HG03025 (cell line): ENCODE measurements around the gene NEAT1.
"Not testable (repeated sequence)": the region's sequence is repeated elsewhere in the genome, so short reads cannot be mapped to it uniquely, and the experiment has no call there.

Source experiments
- ATAC-seq: cut with Tn5 transposase; IDR thresholded peaks from one replicate; pipeline ENCODE4 v1.9.1; 2021; ENCODE audit warnings: mild to moderate bottlenecking, moderate library complexity; ENCODE audit not compliant: unreplicated experiment, low FRiP score

The NEAT1 gene

DNA sequence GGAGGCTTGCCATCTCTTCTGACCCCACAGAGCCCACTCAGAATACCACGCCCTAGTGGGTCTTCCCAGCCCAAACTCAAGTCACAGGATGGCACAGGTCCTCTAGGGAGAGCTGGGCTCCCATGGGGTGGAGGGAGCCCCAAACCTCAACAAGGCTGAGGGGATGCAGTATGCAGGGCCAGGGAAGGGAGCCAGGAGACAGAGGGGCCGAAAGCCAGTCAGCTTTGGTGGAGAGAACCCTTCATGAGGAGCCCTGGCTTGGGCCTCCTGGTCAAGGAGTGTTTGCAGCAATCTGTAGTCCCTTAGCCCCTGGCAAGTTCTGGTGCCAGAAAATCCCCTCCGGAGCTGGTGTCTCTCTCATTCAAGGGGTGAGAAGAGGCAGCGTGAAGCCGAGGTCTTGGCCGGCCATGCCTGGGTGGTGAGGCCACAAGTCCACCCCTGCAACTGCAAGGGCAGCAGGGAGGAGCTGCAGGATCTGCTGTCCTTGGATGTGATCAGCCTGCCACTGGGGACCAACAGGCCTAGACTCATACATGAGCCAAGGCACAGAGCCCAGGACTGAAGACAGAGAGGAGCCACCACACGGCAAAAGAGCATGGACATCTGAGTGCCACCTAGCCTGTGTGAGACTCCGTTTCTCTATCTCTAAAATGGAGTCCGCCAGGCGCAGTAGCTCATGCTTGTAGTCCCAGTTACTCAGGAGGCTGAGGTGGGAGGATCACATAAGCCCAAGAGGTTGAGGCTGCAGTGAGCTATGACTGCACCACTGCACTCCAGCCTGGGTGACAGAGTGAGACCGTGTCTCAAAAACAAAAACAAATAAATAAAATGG is 24.1 kb downstream of the NEAT1 start:
- no peak for ATAC-seq

DNA sequence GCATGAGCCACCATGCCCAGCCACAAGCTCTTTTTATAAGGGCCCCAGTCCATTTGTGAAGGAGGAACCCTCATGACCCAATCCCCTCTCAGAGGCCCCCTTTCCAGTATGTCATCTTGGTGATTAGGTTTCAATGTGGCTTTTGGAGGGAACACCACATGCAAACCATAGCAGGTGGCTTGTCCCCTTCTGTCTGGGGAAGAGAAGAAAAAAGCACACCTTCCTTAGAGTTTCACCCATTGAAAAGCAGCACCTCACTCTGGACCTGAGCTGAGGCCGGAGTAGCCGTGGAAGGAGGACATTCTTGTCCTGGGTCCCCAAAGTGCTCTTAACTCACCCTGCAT is 25.4 kb downstream of the NEAT1 start:
- no peak for ATAC-seq

DNA sequence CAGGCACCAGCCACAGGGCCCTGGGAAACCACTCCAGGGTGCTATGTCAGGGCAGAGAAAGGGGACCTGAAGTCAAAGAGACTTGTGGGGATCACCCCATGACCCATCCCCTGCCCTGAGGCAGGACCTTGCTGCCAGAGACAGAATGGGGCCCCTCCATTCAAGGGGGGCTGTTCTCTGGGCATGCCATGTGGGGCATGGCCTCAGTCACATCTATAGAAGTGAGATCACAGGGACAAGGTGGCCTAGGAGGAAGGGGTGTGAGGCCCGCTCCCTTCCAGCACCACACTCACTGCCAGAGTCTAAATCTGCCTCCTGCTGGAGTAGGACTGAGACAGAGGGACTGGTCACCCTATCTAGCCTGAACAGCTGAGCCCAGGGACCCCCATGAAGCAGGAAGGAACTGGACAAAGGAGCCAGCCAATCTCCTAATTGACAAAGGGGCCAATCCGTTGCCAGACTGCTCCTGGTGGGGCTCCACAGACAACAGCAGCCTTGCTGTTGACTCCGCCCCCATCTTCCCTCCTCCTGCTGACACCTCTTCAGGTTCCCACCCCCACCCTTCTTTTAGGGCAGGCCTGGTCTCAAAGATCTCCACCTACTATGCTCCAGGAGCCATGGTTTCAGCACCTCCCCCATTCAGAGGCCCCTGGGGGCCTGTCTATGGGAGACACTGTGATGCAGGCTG is 26.0 kb downstream of the NEAT1 start:
- no peak for ATAC-seq

DNA sequence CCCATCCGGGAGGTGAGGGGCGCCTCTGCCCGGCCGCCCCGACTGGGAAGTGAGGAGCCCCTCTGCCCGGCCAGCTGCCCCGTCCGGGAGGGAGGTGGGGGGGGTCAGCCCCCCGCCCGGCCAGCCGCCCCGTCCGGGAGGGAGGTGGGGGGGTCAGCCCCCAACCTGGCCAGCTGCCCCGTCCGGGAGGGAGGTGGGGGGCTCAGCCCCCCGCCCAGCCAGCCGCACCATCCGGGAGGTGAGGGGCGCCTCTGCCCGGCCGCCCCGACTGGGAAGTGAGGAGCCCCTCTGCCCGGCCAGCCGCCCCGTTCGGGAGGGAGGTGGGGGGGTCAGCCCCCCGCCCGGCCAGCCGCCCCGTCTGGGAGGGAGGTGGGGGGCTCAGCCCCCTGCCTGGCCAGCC is 28.7 kb downstream of the NEAT1 start:
- ATAC-seq = not testable (repeated sequence)

DNA sequence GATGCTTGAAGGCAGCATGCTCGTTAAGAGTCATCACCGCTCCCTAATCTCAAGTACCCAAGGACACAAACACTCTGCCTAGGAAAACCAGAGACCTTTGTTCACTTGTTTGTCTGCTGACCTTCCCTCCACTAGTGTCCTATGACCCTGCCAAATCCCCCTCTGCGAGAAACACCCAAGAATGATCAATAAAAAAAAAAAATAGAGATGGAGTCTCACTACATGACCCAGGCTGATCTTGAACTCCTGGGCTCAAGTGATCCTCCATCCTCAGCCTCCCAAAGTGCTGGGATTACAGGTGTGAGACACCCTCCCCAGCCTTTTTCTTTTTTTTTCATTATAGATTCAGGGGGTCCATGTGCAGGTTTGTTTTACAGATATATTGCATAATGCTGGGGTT is 29.7 kb downstream of the NEAT1 start:
- not testable (repeated sequence) for ATAC-seq

DNA sequence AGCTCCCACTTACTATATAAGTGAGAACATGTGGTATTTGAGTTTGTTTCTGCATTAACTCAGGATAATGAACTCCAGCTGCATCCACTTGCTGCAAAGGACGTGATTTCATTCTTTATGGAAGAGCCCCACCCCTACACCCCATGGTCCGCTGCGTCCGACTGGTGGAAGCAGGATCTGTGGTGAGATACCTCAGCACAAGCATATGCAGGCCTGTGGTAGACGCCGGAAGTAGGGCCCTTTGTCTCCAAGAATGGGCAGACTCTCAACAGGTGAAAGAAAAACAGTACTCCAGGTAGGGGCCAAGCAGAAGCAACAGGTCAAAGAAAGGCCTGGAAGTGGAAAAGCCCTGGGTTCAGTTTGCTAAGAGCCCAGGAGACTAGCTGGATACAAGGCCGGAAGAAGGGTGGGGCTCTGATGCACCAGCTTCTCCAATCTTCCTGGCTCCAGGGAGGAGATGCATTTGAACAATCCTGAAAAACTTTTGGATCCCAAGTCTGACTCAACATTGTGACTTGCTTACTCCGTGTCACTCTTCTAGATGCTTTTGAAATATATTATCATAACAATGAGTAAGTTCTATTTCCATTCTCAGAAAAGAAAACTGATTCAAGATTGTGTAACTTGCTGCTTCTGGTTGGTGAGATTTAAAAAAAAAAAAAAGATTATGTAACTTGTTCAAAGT is 30.4 kb downstream of the NEAT1 start:
- ATAC-seq = no peak

DNA sequence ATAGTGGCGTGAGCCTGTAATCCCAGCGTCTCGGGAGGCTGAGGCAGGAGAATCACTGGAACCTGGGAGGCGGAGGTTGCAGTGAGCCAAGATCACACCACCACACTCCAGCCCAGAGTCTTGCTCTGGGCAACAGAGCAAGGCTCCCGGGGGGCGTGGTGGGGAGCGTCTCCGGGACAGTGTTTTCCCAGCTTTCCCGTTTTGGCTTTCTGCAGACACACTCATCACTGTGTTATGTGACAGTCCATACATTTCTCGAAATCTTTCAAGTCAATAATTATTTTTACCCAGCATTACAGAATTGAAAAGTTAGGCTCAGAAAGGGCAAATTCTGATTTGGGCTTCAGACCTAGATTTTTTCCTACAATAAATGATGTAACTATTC is 31.7 kb downstream of the NEAT1 start:
- ATAC-seq = no peak

DNA sequence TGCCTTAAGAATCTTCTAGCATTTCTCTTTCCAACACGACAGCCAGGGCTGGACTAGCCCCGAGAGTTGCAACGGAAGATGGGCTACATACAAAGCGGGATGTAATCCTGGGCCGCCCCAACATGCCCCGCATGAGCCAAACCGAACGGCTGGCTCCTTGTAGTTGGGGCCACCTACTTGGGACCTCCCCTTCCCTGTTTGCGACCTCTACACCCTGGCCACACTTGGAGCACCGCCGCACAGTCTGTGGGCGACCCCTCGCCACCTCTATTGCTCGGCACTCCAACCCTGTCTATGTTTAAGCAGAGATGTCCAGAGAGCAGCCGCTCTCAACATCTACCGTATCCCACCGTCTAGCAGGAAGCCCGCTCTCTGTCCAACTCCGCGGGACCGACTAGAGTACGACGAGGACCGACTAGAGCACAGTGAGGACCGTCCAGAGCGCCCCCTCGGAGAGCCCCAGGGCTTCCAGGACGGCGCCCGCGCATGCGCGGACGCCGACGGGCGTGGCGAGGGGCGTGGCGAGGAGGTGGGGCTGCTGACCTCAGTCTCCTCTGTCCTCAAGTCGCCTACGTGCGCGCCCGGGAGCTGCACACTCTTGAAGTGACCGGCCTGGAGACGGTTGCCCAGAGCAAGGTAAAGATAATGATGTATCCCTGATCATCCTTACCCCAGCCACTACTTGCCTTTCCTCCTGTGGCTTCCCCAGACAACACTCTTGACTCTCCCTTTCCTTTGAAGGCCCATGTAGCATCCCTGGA is 32.3 kb downstream of the NEAT1 start:
- peak; percentile 85 for ATAC-seq

DNA sequence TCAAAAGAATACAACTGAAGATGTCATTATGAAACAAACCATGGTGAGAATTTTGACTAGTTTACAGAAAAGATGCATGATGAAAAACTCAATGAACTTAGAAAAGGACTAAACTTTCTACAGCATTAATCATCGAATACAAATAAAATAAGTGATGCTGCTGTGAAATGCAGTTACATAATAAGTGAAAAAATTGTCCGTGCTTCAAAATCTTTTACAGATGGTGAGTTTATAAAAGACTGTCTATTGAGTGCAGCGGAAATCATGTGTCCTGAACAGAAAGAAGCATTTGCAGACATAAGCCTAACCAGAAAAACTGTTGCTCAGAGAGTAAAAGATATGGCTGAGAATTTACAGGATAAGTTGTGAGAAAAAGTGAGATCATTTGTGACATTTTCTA is 33.8 kb downstream of the NEAT1 start:
- ATAC-seq = no peak

DNA sequence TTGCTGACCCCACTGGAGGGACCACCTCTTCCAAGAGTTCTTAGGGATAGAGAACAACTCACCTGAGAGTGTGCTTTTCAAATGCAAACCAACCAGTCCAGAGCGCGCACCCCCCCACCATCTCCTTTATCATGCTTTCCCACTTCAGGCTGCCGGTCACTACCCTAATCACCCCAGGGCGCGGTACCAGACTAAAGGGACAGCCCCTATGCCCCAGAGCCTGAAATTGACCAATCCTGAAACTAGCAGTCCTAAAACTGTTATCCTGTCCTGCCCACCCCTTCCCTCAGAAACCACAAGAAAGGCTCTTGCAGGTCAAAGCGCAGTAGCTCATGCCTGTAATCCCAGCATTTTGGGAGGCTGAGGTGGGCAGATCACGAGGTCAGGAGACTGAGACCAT is 37.0 kb downstream of the NEAT1 start:
- no peak for ATAC-seq

DNA sequence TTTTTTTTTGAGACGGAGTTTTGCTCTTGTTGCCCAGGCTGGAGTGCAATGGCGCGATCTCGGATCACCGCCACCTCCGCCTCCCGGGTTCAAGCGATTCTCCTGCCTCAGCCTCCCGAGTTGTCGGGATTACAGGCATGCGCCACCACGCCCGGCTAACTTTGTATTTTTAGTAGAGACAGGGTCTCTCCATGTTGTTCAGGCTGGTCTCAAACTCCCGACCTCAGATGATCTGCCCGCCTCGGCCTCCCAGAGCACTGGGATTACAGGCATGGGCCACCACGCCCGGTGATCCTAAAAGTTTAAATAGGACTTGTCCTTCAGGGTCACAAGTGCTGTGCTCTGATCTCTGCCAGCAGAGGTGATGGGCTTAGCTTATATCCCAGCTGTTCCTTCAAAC is 42.9 kb downstream of the NEAT1 start:
- ATAC-seq = not testable (repeated sequence)

DNA sequence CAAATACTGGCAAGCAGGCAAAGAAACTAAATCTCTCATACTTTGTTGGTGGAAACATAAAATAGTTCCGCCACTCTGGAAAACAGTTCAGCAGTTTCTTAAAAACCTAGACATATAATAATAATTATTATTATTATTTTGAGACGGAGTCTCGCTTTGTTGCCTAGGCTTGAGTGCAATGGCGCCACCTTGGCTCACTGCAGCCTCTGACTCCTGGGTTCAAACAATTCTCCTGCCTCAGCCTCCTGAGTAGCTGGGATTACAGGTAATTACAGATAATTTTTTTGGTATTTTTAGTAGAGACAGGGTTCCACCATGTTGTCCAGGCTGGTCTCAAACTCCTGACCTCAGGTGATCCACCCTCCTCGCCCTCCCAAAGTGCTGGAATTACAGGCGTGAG is 44.7 kb downstream of the NEAT1 start:
- not testable (repeated sequence) for ATAC-seq

DNA sequence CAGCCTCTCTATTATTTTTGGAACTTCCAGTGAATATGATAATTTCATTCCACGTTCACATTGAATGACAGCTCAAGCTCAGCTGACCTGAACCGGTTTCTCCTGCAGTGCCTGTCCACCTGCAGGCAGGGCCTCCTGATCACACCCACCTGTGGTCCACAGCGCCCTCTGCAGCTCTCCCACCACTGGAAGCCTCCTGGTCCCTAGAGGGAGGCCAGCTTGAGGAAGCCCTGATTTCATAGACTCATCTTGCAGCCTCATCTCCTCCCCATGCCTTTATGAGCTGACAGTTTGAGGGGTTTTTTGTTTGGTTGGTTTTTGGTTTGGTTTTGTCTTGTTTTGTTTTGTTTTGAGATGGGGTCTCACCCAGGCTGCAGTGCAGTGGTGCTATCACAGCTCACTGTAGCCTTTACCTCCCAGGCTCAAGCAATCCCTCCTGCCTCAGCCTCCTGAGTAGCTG is 46.3 kb downstream of the NEAT1 start:
- no peak for ATAC-seq

DNA sequence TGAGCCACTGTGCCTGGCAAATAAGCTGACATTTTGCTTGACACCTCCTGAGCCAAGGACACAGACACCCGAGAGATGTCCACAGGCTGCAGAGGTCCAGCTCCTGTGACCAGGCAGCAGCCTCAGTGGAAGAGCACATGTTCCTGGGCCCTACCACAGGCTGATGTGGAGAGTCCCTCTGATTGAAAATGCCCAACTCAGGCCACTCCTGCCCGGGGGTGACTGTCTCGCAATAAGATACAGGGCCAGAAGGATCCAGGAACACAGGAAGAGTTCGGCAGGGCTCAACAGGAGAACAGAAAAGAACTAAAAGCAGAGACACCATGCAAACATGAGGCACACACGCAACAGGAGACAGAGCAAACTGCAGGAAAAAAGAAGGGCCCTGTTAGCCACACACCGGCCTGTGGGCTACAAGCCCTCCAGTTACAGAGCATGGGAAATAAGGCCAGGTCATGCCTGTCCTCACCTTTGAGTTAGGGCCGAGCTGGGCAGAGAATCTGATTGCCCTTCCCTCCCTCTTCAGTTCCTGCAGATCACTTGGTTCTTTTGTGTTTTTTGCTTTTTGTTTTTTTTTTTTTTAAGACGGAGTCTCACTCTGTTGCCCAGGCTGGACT is 47.9 kb downstream of the NEAT1 start:
- no peak for ATAC-seq

DNA sequence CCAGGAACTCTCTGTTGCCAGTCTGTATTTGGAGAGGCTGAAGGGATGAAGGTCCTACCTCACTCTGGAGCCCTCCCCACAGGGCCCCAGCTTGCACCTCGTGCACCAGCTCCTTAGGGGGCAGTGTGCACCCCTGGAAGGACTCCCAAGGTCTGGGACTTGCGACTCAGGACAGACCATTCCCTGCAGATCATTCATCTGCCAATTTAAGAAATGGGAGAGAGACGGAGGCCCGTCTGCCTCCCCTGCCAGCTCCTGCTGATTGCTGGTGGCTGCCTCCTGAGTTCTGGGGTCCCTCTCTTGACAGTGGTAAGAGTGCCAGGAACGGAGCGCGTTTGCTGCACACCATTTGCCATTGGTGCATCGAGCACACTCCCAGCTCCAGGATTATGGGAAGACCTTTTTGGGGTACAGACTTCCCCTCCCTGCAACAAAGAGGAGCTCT is 48.9 kb downstream of the NEAT1 start:
- no peak for ATAC-seq

DNA sequence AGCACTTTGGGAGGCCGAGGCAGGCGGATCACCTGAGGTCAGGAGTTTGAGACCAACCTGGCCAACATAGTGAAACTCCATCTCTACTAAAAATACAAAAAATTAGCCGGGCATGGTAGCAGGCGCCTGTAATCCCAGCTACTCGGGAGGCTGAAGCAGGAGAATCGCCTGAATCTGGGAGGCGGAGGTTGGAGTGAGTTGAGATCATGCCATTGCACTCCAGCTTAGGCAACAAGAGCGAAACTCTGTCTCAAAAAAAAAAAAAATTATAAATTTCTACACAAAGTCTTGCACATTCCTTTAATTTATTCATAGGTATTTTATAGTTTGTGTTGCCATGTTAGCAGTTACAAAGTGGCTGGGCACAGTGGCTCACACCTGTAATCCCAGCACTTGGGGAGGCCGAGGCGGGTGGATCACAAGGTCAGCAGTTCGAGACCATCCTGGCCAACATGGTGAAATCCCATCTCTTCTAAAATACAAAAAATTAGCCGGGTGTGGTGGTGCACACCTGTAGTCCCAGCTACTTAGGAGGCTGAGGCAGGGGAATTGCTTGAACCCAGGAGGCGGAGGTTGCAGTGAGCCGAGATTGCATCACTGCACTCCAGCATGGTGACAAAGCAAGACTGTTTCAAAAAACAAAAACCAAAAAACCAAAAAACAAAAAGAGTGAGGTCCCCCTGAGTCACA is 50.1 kb downstream of the NEAT1 start:
- not testable (repeated sequence) for ATAC-seq

DNA sequence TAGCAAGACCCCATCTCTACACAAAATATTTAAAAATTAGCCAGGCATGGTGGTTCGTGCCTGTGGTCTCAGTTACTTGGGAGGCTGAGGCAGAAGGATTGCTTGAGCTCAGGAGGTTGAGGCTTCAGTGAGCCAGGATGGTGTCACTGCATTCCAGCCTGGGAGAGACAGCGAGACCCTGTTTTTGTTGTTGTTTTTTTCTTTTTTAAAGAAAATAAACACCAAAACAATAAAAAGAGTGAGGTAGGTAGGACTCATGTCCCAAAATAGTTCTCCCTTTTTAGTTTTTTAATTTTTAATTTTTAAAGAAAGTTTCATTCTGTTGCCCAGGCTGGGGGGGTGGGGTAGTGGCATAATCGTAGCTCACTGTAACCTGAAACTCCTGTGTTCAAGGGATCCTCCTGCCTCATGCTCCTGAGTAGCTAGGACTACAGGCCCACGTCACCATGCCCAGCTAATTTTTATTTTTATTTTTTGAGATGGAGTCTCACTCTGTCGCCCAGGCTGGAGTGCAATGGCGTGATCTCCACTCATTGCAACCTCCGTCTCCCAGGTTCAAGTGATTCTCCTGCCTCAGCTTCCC is 50.8 kb downstream of the NEAT1 start:
- ATAC-seq = no peak

DNA sequence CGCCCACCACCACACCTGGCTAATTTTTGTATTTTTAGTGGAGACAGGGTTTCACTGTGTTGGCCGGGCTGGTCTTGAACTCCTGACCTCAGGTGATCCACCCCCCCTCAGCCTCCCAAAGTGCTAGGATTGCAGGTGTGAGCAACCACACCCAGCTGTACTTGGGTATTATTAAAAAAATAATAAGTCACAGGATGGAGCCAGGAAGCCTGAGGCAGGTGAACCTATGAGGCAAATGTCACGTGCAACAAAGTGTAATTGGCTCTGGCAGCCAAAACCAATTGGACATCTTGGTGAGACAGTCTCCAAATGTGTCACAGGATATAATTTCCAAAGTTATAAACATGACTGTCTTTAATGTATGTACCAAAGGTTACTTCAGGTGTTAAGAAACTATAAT is 52.3 kb downstream of the NEAT1 start:
- no peak for ATAC-seq

DNA sequence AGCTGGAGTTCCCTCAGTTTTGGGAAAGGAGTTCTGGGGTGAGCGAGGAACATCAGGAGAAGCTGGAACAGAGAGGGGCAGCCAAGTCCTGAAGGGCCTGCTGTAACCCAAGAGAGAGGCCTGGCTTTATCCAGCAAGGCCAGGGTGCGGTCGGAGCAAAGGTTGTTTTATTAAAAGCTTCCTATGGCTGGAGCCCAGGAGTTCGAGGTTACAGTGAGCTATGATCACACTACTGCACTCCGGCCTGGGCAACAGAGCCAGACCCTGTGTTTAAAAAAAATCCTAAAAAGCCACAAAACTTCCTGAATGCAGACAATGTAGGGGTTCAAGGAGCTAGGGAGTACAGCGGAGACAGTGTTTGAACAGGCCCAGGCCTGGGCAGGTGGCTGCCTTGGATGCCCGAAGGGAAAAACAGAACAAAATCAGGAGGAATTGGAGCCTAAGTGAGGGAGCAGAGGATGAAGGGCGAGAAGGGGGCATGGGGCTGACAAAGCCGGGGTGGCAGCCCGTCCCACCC is 54.1 kb downstream of the NEAT1 start:
- no peak for ATAC-seq
